Neural crest cell (in vitro differentiated cells): ENCODE measurements around the gene MICAL3. TPM values are rescaled to one million over a fixed set of nuclear protein-coding genes. Genes with fewer than 3 reads are reported as not detected.
"Not testable (repeated sequence)": the region's sequence is repeated elsewhere in the genome, so short reads cannot be mapped to it uniquely, and the experiment has no call there.

Source experiments
- DNase-seq: peaks from one replicate; pipeline ENCODE4 v3.0.0; 2021; ENCODE audit warnings: low read depth, mixed read lengths, low spot score
- H3K27ac Mint-ChIP-seq: one replicate; pipeline ENCODE4 v1.8.0; 2021; ENCODE audit warnings: mild to moderate bottlenecking, mixed read lengths; ENCODE audit not compliant: unreplicated experiment
- H3K27me3 Mint-ChIP-seq: 2 replicates; pipeline ENCODE4 v1.8.0; 2021; ENCODE audit warnings: low read depth, mild to moderate bottlenecking, mixed read lengths
- H3K36me3 Mint-ChIP-seq: 2 replicates; pipeline ENCODE4 v1.8.0; 2021; ENCODE audit warnings: low read depth, mild to moderate bottlenecking, mixed read lengths
- H3K4me1 Mint-ChIP-seq: 2 replicates; pipeline ENCODE4 v1.8.0; 2021; ENCODE audit warnings: mixed read lengths
- H3K4me3 Mint-ChIP-seq: one replicate; pipeline ENCODE4 v1.8.0; 2021; ENCODE audit warnings: mild to moderate bottlenecking, mixed read lengths
- H3K9me3 Mint-ChIP-seq: 2 replicates; pipeline ENCODE4 v1.8.0; 2021; ENCODE audit warnings: mixed read lengths
- total RNA-seq: library from RNA; stranded (reverse); gene quantifications from 2 replicates; pipeline ENCODE4 v1.2.1, GENCODE V29; 2021
- TF ChIP-seq, protein P1 (sequence below): fragments of 200-600 bp; sonication (generic); conservative IDR thresholded peaks from 2 replicates; pipeline ENCODE4 v1.5.0; 2021; ENCODE audit warnings: antibody characterized with exemption, mild to moderate bottlenecking

Gene MICAL3
- total RNA-seq, 1 donor from 2014 or later: 84.5 TPM

- Mint-ChIP-seq H3K9me3 (no peaks in the 10 kb centered on the region), H3K4me1 (peaks cover 17% of the 10 kb centered on the region), H3K4me3 (no peak overlapping the region), H3K36me3 (no peaks in the 10 kb centered on the region), H3K27ac (no peak overlapping the region), H3K27me3 (peaks cover 4% of the 10 kb centered on the region)
- DNase-seq: no peak
- TF ChIP-seq, protein P1, sequence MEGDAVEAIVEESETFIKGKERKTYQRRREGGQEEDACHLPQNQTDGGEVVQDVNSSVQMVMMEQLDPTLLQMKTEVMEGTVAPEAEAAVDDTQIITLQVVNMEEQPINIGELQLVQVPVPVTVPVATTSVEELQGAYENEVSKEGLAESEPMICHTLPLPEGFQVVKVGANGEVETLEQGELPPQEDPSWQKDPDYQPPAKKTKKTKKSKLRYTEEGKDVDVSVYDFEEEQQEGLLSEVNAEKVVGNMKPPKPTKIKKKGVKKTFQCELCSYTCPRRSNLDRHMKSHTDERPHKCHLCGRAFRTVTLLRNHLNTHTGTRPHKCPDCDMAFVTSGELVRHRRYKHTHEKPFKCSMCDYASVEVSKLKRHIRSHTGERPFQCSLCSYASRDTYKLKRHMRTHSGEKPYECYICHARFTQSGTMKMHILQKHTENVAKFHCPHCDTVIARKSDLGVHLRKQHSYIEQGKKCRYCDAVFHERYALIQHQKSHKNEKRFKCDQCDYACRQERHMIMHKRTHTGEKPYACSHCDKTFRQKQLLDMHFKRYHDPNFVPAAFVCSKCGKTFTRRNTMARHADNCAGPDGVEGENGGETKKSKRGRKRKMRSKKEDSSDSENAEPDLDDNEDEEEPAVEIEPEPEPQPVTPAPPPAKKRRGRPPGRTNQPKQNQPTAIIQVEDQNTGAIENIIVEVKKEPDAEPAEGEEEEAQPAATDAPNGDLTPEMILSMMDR: no peak
Measured at GRCh38 chr22:18012531-18012930, 11.8 kb downstream of the MICAL3 start.

GRCh38 chr22:18010266-18010665 lies 14.1 kb downstream of the MICAL3 start:
- peak overlapping the region; percentile 86 for H3K27ac Mint-ChIP-seq
- H3K36me3 Mint-ChIP-seq: no peaks in the 10 kb centered on the region

DNA sequence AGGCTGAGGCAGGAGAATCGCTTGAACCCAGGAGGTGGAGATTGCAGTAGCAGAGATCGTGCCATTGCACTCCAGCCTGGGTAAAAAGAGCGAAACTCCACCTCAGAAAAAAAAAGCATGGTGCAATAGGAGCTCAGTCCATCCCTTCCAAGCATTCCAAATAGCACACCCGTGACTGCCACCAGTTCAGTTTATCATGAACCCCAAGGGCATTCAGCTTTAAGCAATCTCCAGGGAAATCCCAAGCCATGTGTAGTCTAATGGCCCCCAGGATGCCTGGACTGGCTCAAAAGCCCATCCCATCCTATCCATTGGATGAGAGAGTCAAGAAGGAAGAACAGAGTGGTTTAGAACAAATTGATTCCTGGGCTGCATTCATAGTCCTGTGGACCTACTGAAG lies 16.2 kb downstream of the MICAL3 start:
- H3K27ac Mint-ChIP-seq: no peak overlapping the region

More at GRCh38 chr22:18010266-18010665, 14.1 kb downstream of the MICAL3 start:
- DNase-seq: no peak
- peaks cover 28% of the 10 kb centered on the region for H3K4me1 Mint-ChIP-seq
- H3K9me3 Mint-ChIP-seq: no peaks in the 10 kb centered on the region
- no peak overlapping the region for H3K4me3 Mint-ChIP-seq
- peaks cover 4% of the 10 kb centered on the region for H3K27me3 Mint-ChIP-seq
- TF ChIP-seq, protein P1: no peak

GRCh38 chr22:18005201-18005926 lies 19.0 kb downstream of the MICAL3 start:
- Mint-ChIP-seq H3K27ac (no peak overlapping the region), H3K9me3 (peaks cover 4% of the 10 kb centered on the region), H3K4me3 (no peak overlapping the region), H3K4me1 (peaks cover 26% of the 10 kb centered on the region), H3K36me3 (peaks cover 5% of the 10 kb centered on the region), H3K27me3 (peaks cover 3% of the 10 kb centered on the region)
- DNase-seq: no peak
- TF ChIP-seq, protein P1: no peak

More for the DNA sequence above, 16.2 kb downstream of the MICAL3 start:
- TF ChIP-seq, protein P1: no peak
- Mint-ChIP-seq H3K27me3 (no peaks in the 10 kb centered on the region), H3K36me3 (no peaks in the 10 kb centered on the region), H3K9me3 (no peaks in the 10 kb centered on the region), H3K4me1 (peaks cover 27% of the 10 kb centered on the region), H3K4me3 (no peak overlapping the region)
- no peak for DNase-seq

DNA sequence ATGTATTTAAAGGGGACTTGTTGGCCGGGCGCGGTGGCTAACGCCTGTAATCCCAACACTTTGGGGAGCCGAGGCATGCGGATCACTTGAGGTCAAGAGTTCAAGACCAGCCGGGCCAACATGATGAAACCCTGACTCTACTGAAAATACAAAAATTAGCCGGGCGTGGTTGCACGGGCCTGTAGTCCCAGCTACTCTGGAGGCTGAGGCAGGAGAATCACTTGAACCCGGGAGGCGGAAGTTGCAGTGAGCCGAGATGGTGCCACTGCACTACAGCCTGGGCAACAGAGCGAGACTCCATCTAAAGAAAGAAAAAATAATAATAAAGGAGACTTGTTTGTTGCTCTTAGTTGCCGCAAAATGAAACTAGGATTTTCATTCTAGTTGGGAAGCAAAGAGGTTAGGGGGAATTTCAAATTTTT lies 22.5 kb downstream of the MICAL3 start:
- Mint-ChIP-seq H3K4me1 (peaks cover 45% of the 10 kb centered on the region), H3K27ac (peak overlapping the region; percentile 100), H3K4me3 (peak overlapping the region; percentile 95)
- not testable (repeated sequence) for H3K9me3 Mint-ChIP-seq, H3K36me3 Mint-ChIP-seq, DNase-seq, H3K27me3 Mint-ChIP-seq
